ENCODE data around the gene RAD51AP1. TPM values are rescaled to one million over a fixed set of nuclear protein-coding genes. Genes with fewer than 3 reads are reported as not detected.

RAD51AP1 gene
- total and polyA plus RNA-seq, 2 donors from 2014 or later: 0.52 to 2.9 TPM

DNA sequence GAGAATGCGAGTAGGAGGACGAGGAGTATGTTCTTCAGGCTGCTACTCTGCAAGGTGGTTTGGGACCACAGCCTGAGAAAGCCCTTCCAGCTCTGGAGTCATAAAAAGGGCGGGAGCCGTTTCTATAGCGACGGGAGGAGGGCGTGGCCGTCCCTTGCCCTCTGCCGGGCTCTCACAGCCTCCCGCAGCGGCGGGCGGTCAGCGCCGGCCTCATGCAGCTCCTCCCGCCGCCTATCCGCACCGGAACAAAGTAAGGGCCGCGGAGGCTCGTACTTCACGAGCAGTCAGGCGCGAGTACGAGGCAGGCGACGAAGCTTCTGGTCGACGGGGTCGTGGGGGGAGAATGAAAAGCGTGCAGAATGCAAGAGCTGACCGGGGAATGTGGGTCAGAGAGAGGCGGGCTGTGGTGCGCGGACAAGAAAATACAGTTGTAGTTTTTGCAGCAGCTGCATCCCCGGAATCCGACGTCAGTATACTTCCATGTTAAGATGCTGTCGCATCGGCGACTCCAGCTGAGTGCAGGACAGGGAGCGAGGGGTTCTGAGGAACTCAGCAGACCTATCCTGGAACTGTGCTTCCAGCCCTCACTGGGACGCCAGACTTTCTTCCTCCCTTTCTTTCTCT, 23.5 kb downstream of the RAD51AP1 start, which contains the start of gene DYRK4:
Gene DYRK4 (plus strand): TSS at position 175 of the 624 bp plus-strand sequence. CDS start 38 bp downstream, at position 213.
- H3K36me3 ChIP-seq (ENCODE audit: control insufficient read depth in 2 of 3, insufficient read depth in 3 of 3, low read length in 3 of 3): no peaks in the 10 kb centered on the region
- intact Hi-C loops (cut with DNase I): no loop called here
- FAIRE-seq (no peak), DNase-seq (peak; percentile 91 to 96 (median 93))
- H3K4me1 ChIP-seq (ENCODE audit: control insufficient read depth in 2 of 3, insufficient read depth in 2 of 3, low read depth in 1 of 3, low read length in 3 of 3): peaks cover 0 to 8% (median 5%) of the 10 kb centered on the region in 3 donors
- H3K9ac ChIP-seq (ENCODE audit: low read length in 3 of 3): peak within 1 kb of the TSS in 2 of 3 donors; percentile 16 to 22
- peak within 1 kb of the TSS in 1 of 2 donors; percentile 14 for H3K27ac ChIP-seq (ENCODE audit: low read depth in 2 of 2, low read length in 2 of 2)
- H3K27me3 ChIP-seq (ENCODE audit: control insufficient read depth, insufficient read depth, low read length): no peaks in the 10 kb centered on the region
- TF ChIP-seq, protein P1, sequence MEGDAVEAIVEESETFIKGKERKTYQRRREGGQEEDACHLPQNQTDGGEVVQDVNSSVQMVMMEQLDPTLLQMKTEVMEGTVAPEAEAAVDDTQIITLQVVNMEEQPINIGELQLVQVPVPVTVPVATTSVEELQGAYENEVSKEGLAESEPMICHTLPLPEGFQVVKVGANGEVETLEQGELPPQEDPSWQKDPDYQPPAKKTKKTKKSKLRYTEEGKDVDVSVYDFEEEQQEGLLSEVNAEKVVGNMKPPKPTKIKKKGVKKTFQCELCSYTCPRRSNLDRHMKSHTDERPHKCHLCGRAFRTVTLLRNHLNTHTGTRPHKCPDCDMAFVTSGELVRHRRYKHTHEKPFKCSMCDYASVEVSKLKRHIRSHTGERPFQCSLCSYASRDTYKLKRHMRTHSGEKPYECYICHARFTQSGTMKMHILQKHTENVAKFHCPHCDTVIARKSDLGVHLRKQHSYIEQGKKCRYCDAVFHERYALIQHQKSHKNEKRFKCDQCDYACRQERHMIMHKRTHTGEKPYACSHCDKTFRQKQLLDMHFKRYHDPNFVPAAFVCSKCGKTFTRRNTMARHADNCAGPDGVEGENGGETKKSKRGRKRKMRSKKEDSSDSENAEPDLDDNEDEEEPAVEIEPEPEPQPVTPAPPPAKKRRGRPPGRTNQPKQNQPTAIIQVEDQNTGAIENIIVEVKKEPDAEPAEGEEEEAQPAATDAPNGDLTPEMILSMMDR (IDR thresholded peaks at IDR 0.05; ENCODE audit: borderline replicate concordance, extremely low read depth, insufficient read depth): no peak
- no peaks in the 10 kb centered on the region for H3K9me3 ChIP-seq (ENCODE audit: control insufficient read depth in 2 of 3, insufficient read depth in 1 of 3, low read length in 3 of 3)
- peak within 1 kb of the TSS; percentile 44 to 64 (median 49) for H3K4me3 ChIP-seq (ENCODE audit: low read length in 3 of 3)

DNA sequence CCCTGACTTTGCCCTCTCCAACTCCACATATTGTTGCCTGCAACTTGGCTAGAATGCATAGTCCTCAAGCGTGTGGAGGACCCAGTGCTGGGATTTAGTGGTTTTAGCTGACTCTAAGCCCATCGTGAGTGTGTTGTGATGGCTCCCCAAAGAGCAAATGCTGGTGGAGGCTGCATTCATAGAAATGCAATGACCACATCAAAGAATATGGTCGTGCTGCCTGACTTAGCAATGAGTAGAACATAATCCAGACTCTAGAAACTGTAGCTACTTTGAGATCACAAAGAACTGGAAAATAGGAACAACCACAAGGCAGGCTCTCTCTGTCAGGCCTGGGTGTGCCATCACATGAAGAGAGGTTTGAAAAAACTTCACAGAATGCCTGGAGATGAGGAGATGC, 24.6 kb downstream of the RAD51AP1 start:
- TF ChIP-seq, protein P1 (IDR thresholded peaks at IDR 0.05; ENCODE audit: borderline replicate concordance, extremely low read depth, insufficient read depth): no peak
- no peak for DNase-seq

DNA sequence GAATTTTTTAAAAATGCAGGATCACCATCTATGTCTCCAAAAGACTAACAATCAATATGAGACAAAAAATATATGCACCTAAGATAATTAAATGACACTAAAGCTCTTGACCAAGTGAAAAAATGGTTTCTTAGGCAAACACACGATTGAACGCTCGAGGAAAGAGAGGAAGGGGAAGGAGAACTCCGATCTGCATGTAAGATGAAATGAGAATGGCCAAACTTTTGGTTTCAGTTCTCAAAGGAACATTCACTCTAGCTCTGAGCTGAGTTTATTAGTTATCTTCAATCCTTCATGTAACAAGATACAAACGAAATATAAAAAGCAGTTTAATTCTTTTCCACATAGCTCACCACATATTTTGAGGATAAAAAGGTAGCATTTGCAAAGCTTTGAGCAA, 26.1 kb downstream of the RAD51AP1 start:
- no peak overlapping the region for H3K4me3 ChIP-seq (ENCODE audit: low read length in 3 of 3)
- H3K36me3 ChIP-seq (ENCODE audit: control insufficient read depth in 2 of 3, insufficient read depth in 3 of 3, low read length in 3 of 3): no peaks in the 10 kb centered on the region
- H3K9ac ChIP-seq (ENCODE audit: low read length in 3 of 3): no peak overlapping the region
- H3K4me1 ChIP-seq (ENCODE audit: control insufficient read depth in 2 of 3, insufficient read depth in 2 of 3, low read depth in 1 of 3, low read length in 3 of 3): peaks cover 0 to 8% (median 5%) of the 10 kb centered on the region in 3 donors
- H3K9me3 ChIP-seq (ENCODE audit: control insufficient read depth in 2 of 3, insufficient read depth in 1 of 3, low read length in 3 of 3): no peaks in the 10 kb centered on the region
- FAIRE-seq (no peak), DNase-seq (no peak)
- intact Hi-C loops (cut with DNase I): no loop called here
- TF ChIP-seq, protein P1 (IDR thresholded peaks at IDR 0.05; ENCODE audit: borderline replicate concordance, extremely low read depth, insufficient read depth): no peak
- H3K27me3 ChIP-seq (ENCODE audit: control insufficient read depth, insufficient read depth, low read length): no peaks in the 10 kb centered on the region
- no peak overlapping the region for H3K27ac ChIP-seq (ENCODE audit: low read depth in 2 of 2, low read length in 2 of 2)

More for the DNA sequence above, 24.6 kb downstream of the RAD51AP1 start:
- Histone ChIP-seq H3K27me3 (ENCODE audit: control insufficient read depth, insufficient read depth, low read length) (no peaks in the 10 kb centered on the region), H3K4me3 (ENCODE audit: low read length in 3 of 3) (no peak overlapping the region), H3K9me3 (ENCODE audit: control insufficient read depth in 2 of 3, insufficient read depth in 1 of 3, low read length in 3 of 3) (no peaks in the 10 kb centered on the region), H3K27ac (ENCODE audit: low read depth in 2 of 2, low read length in 2 of 2) (no peak overlapping the region), H3K4me1 (ENCODE audit: control insufficient read depth in 2 of 3, insufficient read depth in 2 of 3, low read depth in 1 of 3, low read length in 3 of 3) (peaks cover 0 to 8% (median 5%) of the 10 kb centered on the region in 3 donors), H3K9ac (ENCODE audit: low read length in 3 of 3) (no peak overlapping the region), H3K36me3 (ENCODE audit: control insufficient read depth in 2 of 3, insufficient read depth in 3 of 3, low read length in 3 of 3) (no peaks in the 10 kb centered on the region)
- intact Hi-C loops (cut with DNase I): no loop called here
- FAIRE-seq: no peak

All from kidney (tissue), 14 donors.